GM06990 (cell line): ENCODE data around the gene EREG.

ENCODE experiments used
- DNase-seq: peaks from one replicate; pipeline ENCODE4 v3.0.0-alpha.2; 2011; ENCODE audit not compliant: insufficient read length; ENCODE audit errors: extremely low read depth
- H3K27me3 ChIP-seq: replicated peaks from 2 replicates; pipeline ENCODE4 v1.6.0; 2011; ENCODE audit warnings: low read length; ENCODE audit not compliant: control insufficient read depth, insufficient read depth
- H3K36me3 ChIP-seq: 2 replicates; pipeline ENCODE4 v1.5.1; 2011; ENCODE audit warnings: low read length; ENCODE audit not compliant: control insufficient read depth, insufficient read depth
- H3K4me3 ChIP-seq: replicated peaks from 2 replicates; pipeline ENCODE4 v1.5.1; 2011; ENCODE audit warnings: low read depth, mild to moderate bottlenecking, control low read depth, low read length
- CTCF ChIP-seq: IDR thresholded peaks from 2 replicates; pipeline ENCODE4 v1.5.1; 2011; ENCODE audit warnings: low read length, control low read depth, mild to moderate bottlenecking, inconsistent platforms; ENCODE audit not compliant: insufficient read depth, poor library complexity, severe bottlenecking

Gene EREG

GRCh38 chr4:74431113-74431826 lies 66.3 kb downstream of the EREG start:
- no peaks in the 10 kb centered on the region for H3K27me3 ChIP-seq
- no peaks in the 10 kb centered on the region for H3K36me3 ChIP-seq
- no peak for DNase-seq
- H3K4me3 ChIP-seq: no peak overlapping the region
- TF ChIP-seq CTCF: no peak

- H3K4me3 ChIP-seq: no peak overlapping the region
- no peak for TF ChIP-seq CTCF
- no peak for DNase-seq
- H3K27me3 ChIP-seq: no peaks in the 10 kb centered on the region
- H3K36me3 ChIP-seq: no peaks in the 10 kb centered on the region
These were observed 68.1 kb downstream of the EREG start for GRCh38 chr4:74433043-74433442.

GRCh38 chr4:74433541-74434172 lies 68.7 kb downstream of the EREG start:
- no peak overlapping the region for H3K4me3 ChIP-seq
- TF ChIP-seq CTCF: no peak
- DNase-seq: no peak
- H3K36me3 ChIP-seq: no peaks in the 10 kb centered on the region
- H3K27me3 ChIP-seq: no peaks in the 10 kb centered on the region

GRCh38 chr4:74435296-74435695 lies 70.4 kb downstream of the EREG start:
- no peak for TF ChIP-seq CTCF
- no peaks in the 10 kb centered on the region for H3K27me3 ChIP-seq
- H3K36me3 ChIP-seq: no peaks in the 10 kb centered on the region
- no peak overlapping the region for H3K4me3 ChIP-seq
- no peak for DNase-seq

- no peaks in the 10 kb centered on the region for H3K27me3 ChIP-seq
- H3K36me3 ChIP-seq: no peaks in the 10 kb centered on the region
- no peak for DNase-seq
- no peak for TF ChIP-seq CTCF
- H3K4me3 ChIP-seq: no peak overlapping the region
These were observed 72.9 kb downstream of the EREG start for GRCh38 chr4:74437866-74438265.
